H9 (cell line): ENCODE results near the gene PFKP. TPM values are rescaled to one million over a fixed set of nuclear protein-coding genes. Genes with fewer than 3 reads are reported as not detected.

Source experiments
- DNase-seq: peaks from one replicate; pipeline ENCODE4 v3.0.0-alpha.2; 2017
- H2AFZ ChIP-seq: one replicate; pipeline ENCODE4 v1.6.1; 2013; ENCODE audit warnings: mild to moderate bottlenecking, low read length, control low read depth, moderate library complexity
- H2AK5ac ChIP-seq: 2 replicates; pipeline ENCODE4 v1.6.1; 2013; ENCODE audit warnings: low read length, control low read depth, mixed read lengths; ENCODE audit not compliant: insufficient read length
- H2BK120ac ChIP-seq: one replicate; pipeline ENCODE4 v1.6.1; 2013; ENCODE audit warnings: low read depth, mild to moderate bottlenecking, low read length, control low read depth, inconsistent platforms; ENCODE audit not compliant: poor library complexity, severe bottlenecking
- H2BK12ac ChIP-seq: 2 replicates; pipeline ENCODE4 v1.6.1; 2013; ENCODE audit warnings: low read length, control low read depth, mixed read lengths, low read depth; ENCODE audit not compliant: insufficient read length
- H2BK15ac ChIP-seq: 2 replicates; pipeline ENCODE4 v1.6.1; 2013; ENCODE audit warnings: low read depth, low read length, control low read depth
- H2BK20ac ChIP-seq: one replicate; pipeline ENCODE4 v1.6.1; 2013; ENCODE audit warnings: low read depth, mild to moderate bottlenecking, low read length, control low read depth, inconsistent platforms; ENCODE audit not compliant: poor library complexity, severe bottlenecking
- H2BK5ac ChIP-seq: 2 replicates; pipeline ENCODE4 v1.6.1; 2013; ENCODE audit warnings: low read length, control low read depth, mixed read lengths; ENCODE audit not compliant: insufficient read length
- H3K14ac ChIP-seq: 2 replicates; pipeline ENCODE4 v1.6.1; 2013; ENCODE audit warnings: low read length, control low read depth; ENCODE audit not compliant: insufficient read depth
- H3K18ac ChIP-seq: 2 replicates; pipeline ENCODE4 v1.6.1; 2013; ENCODE audit warnings: low read depth, mild to moderate bottlenecking, mixed read lengths, low read length, control low read depth; ENCODE audit not compliant: insufficient read length
- H3K23ac ChIP-seq: 2 replicates; pipeline ENCODE4 v1.6.1; 2013; ENCODE audit warnings: low read length, control low read depth, mixed read lengths, low read depth; ENCODE audit not compliant: insufficient read length
- H3K23me2 ChIP-seq: 2 replicates; pipeline ENCODE4 v1.6.1; 2013; ENCODE audit warnings: low read depth, mild to moderate bottlenecking, mixed read lengths, low read length, control low read depth; ENCODE audit not compliant: insufficient read length, poor library complexity, severe bottlenecking
- H3K27ac ChIP-seq: 2 replicates; pipeline ENCODE4 v1.5.1; 2013; ENCODE audit warnings: low read length, control low read depth, mixed read lengths, low read depth; ENCODE audit not compliant: insufficient read length
- H3K27me3 ChIP-seq: 2 replicates; pipeline ENCODE4 v1.6.1; 2013; ENCODE audit warnings: low read length, control low read depth, inconsistent platforms; ENCODE audit not compliant: insufficient read depth
- H3K4ac ChIP-seq: 2 replicates; pipeline ENCODE4 v1.6.1; 2013; ENCODE audit warnings: low read depth, mild to moderate bottlenecking, control low read depth, inconsistent platforms, low read length, moderate library complexity
- H3K4me1 ChIP-seq: 2 replicates; pipeline ENCODE4 v1.6.1; 2013; ENCODE audit warnings: low read length, control low read depth, inconsistent platforms; ENCODE audit not compliant: insufficient read depth
- H3K4me2 ChIP-seq: 2 replicates; pipeline ENCODE4 v1.6.1; 2013; ENCODE audit warnings: low read length, control low read depth, mixed read lengths; ENCODE audit not compliant: insufficient read length, insufficient read depth
- H3K56ac ChIP-seq: 2 replicates; pipeline ENCODE4 v1.6.1; 2013; ENCODE audit warnings: low read depth, mild to moderate bottlenecking, mixed read lengths, low read length, control low read depth; ENCODE audit not compliant: insufficient read length
- H3K79me1 ChIP-seq: 2 replicates; pipeline ENCODE4 v1.6.1; 2013; ENCODE audit warnings: low read depth, mild to moderate bottlenecking, moderate library complexity, low read length, control low read depth, inconsistent platforms; ENCODE audit not compliant: insufficient read depth, poor library complexity, severe bottlenecking
- H3K79me2 ChIP-seq: 2 replicates; pipeline ENCODE4 v1.6.1; 2013; ENCODE audit warnings: low read length, control low read depth, inconsistent platforms; ENCODE audit not compliant: insufficient read depth
- H3K9ac ChIP-seq: 2 replicates; pipeline ENCODE4 v1.6.1; 2013; ENCODE audit warnings: low read length, control low read depth, mixed read lengths; ENCODE audit not compliant: insufficient read length; ENCODE audit errors: extremely low read depth
- H3K9me3 ChIP-seq: one replicate; pipeline ENCODE4 v1.6.1; 2013; ENCODE audit warnings: low read depth, low read length, inconsistent platforms; ENCODE audit not compliant: control insufficient read depth
- H3T11ph ChIP-seq: one replicate; pipeline ENCODE4 v1.6.1; 2013; ENCODE audit warnings: mild to moderate bottlenecking, low read length, control low read depth, inconsistent platforms
- H4K20me1 ChIP-seq: one replicate; pipeline ENCODE4 v1.6.1; 2013; ENCODE audit not compliant: control insufficient read depth, insufficient read length, insufficient read depth
- H4K5ac ChIP-seq: 2 replicates; pipeline ENCODE4 v1.6.1; 2013; ENCODE audit warnings: low read depth, mild to moderate bottlenecking, mixed read lengths, low read length, control low read depth; ENCODE audit not compliant: insufficient read length
- H4K8ac ChIP-seq: replicated peaks from 2 replicates; pipeline ENCODE4 v1.6.1; 2013; ENCODE audit warnings: low read length, control low read depth, mixed read lengths, low read depth; ENCODE audit not compliant: insufficient read length
- H4K91ac ChIP-seq: 2 replicates; pipeline ENCODE4 v1.6.1; 2013; ENCODE audit warnings: low read depth, mild to moderate bottlenecking, moderate library complexity, mixed read lengths, low read length, control low read depth; ENCODE audit not compliant: insufficient read length
- H3K27ac Mint-ChIP-seq, 3 experiments: 2 replicates in 2 of 3; 3 replicates in 1 of 3; pipeline ENCODE4 v1.8.0; 2020 to 2021; ENCODE audit warnings: mixed read lengths in 3 of 3, mild to moderate bottlenecking in 1 of 3, moderate library complexity in 1 of 3
- H3K27me3 Mint-ChIP-seq: 2 replicates; pipeline ENCODE4 v1.8.0; 2021; ENCODE audit warnings: low read depth, mild to moderate bottlenecking, moderate library complexity, mixed read lengths
- H3K36me3 Mint-ChIP-seq, 3 experiments: 2 replicates in 2 of 3; 3 replicates in 1 of 3; pipeline ENCODE4 v1.8.0; 2020 to 2021; ENCODE audit warnings: low read depth in 3 of 3, mixed read lengths in 3 of 3; ENCODE audit not compliant: insufficient read depth in 1 of 3
- H3K4me1 Mint-ChIP-seq, 2 experiments: 2 replicates each; pipeline ENCODE4 v1.8.0; 2020; ENCODE audit warnings: mixed read lengths in 2 of 2
- H3K4me3 Mint-ChIP-seq, 2 experiments: 2 replicates in 1 of 2; 3 replicates in 1 of 2; pipeline ENCODE4 v1.8.0; 2020 to 2021; ENCODE audit warnings: mild to moderate bottlenecking in 2 of 2, mixed read lengths in 2 of 2, moderate library complexity in 1 of 2
- H3K9me3 Mint-ChIP-seq, 2 experiments: 2 replicates in 1 of 2; 3 replicates in 1 of 2; pipeline ENCODE4 v1.8.0; 2020; ENCODE audit warnings: mild to moderate bottlenecking in 2 of 2, mixed read lengths in 2 of 2, moderate library complexity in 1 of 2
- WGBS: extraction: QIAGEN DNeasy Blood & Tissue Kit; methylation state at CpG from one replicate; pipeline ENCODE4 v1.1.7; 2013; ENCODE audit warnings: missing lambda C conversion rate, low lambda C conversion rate, mixed read lengths; ENCODE audit not compliant: insufficient read length; ENCODE audit errors: extremely low coverage; 5-methylcytosine and 5-hydroxymethylcytosine counted together
- total RNA-seq: library from RNA; stranded (reverse); gene quantifications from 2 replicates; pipeline ENCODE4 v1.2.1, GENCODE V29; 2021
- TF ChIP-seq, protein P1 (sequence below): fragments of 200-600 bp; sonication (generic); conservative IDR thresholded peaks from 3 replicates; pipeline ENCODE4 v1.8.0; 2021; ENCODE audit warnings: antibody characterized with exemption, mild to moderate bottlenecking

The PFKP gene
- total RNA-seq, 1 experiment from 2014 or later = 145 TPM

GRCh38 chr10:3111621-3112163 lies 44.3 kb downstream of the PFKP start:
- Mint-ChIP-seq H3K4me3 (no peak overlapping the region), H3K27me3 (no peaks in the 10 kb centered on the region), H3K4me1 (no peaks in the 10 kb centered on the region), H3K27ac (peak overlapping the region in 1 of 3 experiments; percentile 44; a peak in 1 of 7 replicates), H3K9me3 (no peaks in the 10 kb centered on the region), H3K36me3 (peaks cover 69 to 95% (median 93%) of the 10 kb centered on the region in 3 experiments)
- no peak overlapping the region for H3K9ac ChIP-seq
- no peak overlapping the region for H3K23ac ChIP-seq
- H2BK120ac ChIP-seq = no peak overlapping the region
- no peaks in the 10 kb centered on the region for H4K20me1 ChIP-seq
- H2AFZ ChIP-seq = no peak overlapping the region
- H3K79me1 ChIP-seq = no peaks in the 10 kb centered on the region
- H4K91ac ChIP-seq = no peak overlapping the region
- no peaks in the 10 kb centered on the region for H3K9me3 ChIP-seq
- no peak overlapping the region for H2BK5ac ChIP-seq
- TF ChIP-seq, protein P1, sequence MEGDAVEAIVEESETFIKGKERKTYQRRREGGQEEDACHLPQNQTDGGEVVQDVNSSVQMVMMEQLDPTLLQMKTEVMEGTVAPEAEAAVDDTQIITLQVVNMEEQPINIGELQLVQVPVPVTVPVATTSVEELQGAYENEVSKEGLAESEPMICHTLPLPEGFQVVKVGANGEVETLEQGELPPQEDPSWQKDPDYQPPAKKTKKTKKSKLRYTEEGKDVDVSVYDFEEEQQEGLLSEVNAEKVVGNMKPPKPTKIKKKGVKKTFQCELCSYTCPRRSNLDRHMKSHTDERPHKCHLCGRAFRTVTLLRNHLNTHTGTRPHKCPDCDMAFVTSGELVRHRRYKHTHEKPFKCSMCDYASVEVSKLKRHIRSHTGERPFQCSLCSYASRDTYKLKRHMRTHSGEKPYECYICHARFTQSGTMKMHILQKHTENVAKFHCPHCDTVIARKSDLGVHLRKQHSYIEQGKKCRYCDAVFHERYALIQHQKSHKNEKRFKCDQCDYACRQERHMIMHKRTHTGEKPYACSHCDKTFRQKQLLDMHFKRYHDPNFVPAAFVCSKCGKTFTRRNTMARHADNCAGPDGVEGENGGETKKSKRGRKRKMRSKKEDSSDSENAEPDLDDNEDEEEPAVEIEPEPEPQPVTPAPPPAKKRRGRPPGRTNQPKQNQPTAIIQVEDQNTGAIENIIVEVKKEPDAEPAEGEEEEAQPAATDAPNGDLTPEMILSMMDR = no peak
- WGBS = no CpG with 5 or more reads among the region's 15 CpGs
- no peak overlapping the region for H3K27ac ChIP-seq
- no peak overlapping the region for H2BK15ac ChIP-seq
- no peaks in the 10 kb centered on the region for H3K79me2 ChIP-seq
- H3K14ac ChIP-seq = no peak overlapping the region
- no peak overlapping the region for H3K4me2 ChIP-seq
- H2BK12ac ChIP-seq = no peak overlapping the region
- no peak overlapping the region for H4K5ac ChIP-seq
- no peak overlapping the region for H4K8ac ChIP-seq
- no peaks in the 10 kb centered on the region for H3K23me2 ChIP-seq
- H2BK20ac ChIP-seq = no peak overlapping the region
- H3K4ac ChIP-seq = no peak overlapping the region
- H3K4me1 ChIP-seq = no peaks in the 10 kb centered on the region
- H3K27me3 ChIP-seq = no peaks in the 10 kb centered on the region
- no peak overlapping the region for H3T11ph ChIP-seq
- no peak overlapping the region for H3K56ac ChIP-seq
- no peak for DNase-seq
- H3K18ac ChIP-seq = no peak overlapping the region
- no peak overlapping the region for H2AK5ac ChIP-seq
